GM18861 (cell line): ENCODE measurements around the gene RAD51B.

ENCODE experiments used
- ATAC-seq: cut with Tn5 transposase; IDR thresholded peaks from one replicate; pipeline ENCODE4 v1.9.1; 2021; ENCODE audit not compliant: unreplicated experiment

Gene RAD51B

DNA sequence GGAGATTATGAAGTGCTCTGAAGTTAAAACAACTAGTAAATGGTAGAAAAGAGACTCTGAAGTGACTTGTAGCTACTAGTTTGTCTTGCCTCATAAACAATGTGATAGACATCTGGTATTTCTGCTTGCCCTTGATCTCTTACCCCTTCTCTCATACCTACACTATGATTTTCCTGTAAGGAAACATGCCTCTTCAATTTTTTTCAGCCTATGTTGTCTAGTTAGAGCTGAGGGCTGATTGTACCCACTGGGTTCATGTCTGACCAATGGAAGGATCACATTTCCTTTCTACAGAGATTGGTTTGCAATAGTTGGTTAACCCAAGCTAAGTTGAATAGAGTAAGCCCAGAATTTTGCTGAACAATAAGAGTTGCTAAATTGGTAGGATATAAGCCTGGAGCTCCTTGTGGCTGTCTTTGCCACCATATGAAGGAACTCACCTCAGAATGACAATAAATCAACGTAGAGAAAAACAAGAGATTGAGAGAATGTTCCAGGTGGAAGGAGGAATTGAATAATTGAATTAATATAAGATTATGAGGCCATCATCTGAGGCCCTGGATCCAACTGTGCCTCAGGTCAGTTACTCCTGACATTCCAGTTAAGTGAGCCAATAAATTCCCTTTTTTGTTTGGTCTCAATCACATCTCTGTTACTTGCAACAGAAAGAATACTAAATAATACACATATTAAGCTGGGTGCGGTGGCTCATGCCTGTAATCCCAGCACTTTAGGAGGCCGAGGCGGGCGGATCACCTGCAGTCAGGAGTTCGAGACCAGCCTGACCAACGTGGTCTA, 626.9 kb downstream of the RAD51B start:
- ATAC-seq: no peak

DNA sequence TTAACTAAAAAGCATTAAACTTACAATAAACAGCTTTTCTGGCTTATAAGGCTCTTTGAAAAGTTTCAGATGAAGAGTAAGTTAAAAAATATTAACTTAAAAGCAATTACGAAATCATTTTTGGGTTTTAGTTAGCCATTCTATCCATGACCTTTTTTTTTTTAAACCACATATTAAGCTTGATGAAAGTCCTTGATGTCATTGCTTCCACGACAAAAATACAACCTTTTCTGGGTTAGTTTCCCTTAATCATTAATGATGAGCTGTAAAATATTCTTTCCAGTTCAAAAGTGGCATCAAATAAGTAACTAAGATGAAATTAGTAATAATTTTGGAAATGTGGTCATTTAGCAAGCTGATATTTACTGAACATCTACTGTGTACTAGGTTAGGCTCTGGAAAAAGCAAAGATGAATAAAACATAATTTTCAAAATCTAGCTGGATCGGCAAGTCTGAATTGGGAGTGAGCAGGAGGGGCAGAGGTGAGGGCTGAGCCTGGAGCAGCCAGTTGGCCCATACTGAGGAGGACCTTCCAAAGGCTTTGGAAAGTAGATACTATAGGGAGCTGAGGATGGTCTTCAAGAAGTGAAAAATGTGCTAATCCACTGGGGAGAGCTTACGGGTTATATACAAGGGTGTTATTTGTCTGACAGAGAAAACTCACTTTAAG, 628.1 kb downstream of the RAD51B start:
- ATAC-seq: no peak

DNA sequence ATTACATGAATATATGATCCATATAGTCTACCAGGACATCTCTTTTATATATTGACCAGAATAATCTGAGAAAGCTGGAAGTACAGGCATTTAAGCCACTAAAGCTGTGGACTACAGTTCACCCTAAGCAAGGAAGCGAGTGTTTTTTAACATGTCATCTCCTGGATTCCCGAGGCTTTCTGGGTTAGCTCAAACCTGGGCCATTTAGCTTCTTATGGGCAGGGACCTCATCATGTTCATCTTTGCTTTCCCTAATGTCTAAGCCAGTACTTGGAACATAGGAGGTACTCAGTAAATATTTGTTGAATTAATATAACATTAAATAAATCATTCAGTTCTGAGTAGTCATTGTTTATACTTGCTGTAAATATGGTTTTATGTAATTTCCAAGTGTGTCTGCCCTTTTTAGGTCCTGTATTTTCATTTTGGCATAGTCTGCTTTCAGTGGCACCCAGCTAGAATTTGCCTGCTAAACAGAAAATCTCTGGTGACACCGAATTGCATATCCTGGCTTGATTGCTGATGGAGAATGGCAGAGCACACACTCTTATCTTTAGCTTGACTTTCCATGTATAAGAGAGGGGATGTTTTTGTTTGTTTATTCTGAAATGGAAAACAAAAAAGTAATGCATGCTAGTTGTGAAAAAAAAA, 628.8 kb downstream of the RAD51B start:
- no peak for ATAC-seq

DNA sequence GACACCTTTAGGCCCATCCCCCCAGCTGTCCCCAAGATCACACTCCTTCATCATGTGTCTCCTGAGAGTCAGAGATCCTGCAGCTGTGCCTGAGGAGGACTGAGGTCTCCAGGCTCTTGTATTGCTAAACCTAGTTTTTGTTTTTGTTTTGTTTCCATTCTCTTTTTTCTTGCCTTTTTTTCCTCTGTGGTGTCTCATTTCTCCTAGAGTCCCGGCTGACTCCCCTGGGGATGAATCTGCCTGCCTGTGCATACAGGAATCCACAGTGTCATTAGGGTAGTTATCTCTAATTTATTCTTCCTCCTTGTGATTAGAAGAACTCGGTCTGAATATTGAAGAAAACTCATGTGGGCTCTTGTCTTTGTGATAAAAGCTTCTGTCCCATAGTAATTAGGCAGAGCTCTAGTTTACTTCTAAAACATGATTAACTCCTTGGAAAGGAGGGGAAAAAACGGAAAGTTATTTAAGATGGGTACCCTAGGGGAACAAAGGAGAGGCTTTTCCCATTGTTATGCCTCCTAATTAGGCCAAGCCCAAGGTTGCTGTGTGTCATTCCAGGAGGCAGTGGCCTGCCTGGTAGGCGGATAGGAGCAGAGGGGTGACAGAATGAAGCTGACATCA, 630.1 kb downstream of the RAD51B start:
- ATAC-seq: no peak

DNA sequence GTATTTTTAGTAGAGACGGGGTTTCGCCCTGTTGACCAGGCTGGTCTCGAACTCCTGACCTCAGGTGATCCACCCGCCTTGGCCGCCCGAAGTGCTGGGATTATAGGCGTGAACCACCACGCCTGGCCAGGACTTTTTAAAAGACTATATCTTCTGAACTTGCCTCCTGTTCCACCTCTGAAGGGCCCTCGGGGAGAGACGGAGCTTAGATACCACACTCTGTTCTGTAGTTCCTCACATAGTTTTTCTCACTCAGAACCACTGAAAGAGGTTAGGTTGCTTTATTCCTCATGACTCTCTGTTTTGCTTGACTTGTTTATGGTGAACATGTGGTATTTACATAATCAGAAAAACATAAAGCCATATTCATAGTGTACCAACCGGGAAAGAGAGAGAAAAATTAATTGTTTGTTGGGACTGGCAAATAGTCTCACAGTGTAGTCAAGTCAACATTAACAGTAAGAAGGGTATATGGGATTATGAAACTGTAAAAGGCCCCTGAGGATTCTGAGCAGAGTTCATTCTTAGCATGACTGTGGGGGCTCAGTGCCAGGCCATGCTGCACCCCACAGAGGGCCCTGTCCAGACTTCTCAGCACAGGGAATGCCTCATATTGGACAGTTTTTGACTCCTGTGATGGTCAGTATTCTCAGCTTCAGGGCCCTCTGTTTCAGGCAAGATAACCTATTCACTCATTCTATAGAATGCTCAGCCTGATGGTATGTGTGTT, 631.0 kb downstream of the RAD51B start:
- no peak for ATAC-seq

DNA sequence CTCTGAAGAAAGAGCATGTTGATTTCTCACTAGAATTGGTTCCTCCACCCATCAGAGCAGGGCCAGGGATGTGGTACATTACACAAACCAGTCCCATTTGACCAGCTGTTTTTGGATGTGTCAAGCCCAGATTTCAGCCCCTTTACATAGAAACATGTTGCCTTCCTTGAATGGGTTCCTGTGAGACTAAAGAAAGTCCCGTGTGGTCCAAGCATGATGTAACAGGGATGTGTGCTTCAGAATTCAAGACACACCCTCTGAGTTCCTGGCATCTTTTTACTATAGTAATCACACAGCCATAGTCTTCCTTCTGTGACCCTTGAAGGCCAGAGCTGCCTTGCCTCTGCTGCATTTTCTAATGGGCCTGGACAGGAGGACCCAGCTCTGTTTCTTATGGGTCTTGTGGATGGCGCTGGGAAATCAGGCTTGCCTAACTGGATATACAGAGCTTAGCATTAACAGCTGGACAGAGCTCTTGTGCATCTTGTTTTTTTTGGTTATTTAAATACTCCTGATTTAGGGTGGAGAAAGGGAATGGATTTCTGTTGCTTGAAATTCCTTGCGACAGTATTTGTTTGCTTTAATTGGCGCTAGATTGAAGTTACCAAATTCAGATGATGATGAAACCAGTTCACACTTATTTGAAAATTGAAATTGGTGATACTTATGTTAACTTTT, 632.3 kb downstream of the RAD51B start:
- ATAC-seq: no peak

DNA sequence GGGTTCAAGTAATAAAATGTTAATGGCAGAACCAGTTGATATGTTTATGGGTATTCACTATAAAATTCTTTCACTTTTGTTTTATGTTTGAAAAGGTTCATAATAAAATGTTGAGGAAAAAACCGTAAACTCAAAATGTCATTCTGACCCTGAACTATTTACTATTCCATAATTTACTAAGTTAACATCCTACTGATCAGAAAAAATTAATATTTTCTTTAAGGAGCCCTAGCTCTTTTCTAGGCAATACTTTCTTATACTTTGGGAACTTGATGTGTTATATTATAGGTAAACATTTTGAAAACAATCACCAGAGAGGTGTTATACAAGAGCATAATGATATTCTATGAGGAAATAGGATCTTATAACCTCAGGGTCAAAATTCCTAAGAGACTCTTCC, 638.7 kb downstream of the RAD51B start:
- ATAC-seq: no peak

DNA sequence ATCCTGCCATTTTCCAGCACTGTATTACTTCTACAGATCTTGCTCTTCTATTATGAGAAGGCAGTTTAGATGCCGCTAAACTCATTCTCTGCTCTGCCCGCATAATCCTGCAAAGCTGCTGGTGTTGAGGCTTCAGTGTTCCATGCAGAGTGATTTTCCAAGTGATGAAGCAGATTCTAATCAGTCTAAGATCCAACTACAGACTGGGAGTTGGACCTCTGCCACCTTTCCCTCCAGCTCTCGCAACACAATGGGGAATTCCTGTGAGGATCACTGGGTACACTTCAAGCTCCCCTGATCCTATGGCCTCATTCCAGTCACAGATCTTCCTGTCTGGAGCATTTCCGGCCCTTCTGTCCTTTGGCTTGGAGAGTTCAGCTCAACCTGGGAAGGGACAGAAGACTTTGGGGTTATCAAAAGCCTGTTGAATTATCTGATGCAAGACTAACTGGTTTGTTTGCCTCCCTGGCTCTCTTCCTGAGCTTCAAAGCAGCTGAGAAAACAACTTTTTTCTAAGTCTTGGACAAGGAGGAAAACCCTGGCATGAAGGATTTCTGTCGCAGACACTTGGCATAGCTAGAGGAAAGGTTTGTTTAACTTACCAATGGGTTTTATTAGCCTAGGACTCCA, 639.4 kb downstream of the RAD51B start:
- ATAC-seq: no peak

DNA sequence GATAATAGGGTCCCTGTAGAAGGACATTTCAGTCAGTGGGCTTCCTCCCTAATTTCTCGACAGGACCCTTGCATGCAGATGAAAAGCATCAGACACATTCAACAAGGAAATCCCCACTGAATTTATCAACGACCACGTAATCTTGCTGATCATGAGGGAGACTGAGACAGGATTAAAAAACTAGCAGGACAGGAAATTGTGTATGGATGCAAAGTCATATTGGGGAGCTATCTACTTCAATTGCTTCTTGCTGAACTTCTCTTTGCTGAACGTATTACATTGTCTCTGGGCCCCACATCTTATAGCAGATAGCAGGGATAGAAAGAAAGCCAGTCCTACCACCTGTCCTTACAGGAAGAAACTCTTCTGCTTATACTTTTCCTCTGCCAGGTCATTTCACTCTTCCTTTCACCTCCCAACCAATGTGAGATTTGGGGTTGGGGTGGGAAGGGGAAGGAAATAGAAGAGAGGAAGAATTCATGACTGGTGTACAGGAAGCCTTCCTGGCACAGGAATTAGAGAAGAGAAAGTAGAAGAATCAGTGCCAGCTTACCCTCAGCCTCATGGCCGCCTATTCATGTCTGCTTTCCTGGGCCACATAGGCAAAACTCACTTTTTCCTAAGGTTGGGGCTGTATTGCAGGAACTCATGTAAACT, 640.0 kb downstream of the RAD51B start:
- ATAC-seq: no peak

DNA sequence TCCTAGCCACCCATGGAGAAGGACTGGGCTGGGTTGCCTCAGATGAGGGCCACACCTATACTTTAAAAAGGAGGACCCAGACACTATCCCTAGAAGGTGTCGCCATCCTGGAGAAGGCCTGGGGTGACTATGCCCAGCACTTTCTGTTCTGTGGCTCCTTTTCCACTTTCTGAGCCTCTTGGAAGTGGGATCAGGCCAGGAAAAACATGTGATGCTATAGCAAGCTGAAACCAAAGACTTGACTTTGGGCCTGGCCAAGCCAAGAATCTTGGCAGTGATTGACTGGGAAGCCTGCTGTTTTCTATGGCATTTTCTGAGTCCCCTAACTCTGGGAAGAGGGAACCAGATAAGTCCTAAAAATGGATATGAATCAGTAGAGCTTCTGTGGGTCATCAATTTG, 641.0 kb downstream of the RAD51B start:
- no peak for ATAC-seq

DNA sequence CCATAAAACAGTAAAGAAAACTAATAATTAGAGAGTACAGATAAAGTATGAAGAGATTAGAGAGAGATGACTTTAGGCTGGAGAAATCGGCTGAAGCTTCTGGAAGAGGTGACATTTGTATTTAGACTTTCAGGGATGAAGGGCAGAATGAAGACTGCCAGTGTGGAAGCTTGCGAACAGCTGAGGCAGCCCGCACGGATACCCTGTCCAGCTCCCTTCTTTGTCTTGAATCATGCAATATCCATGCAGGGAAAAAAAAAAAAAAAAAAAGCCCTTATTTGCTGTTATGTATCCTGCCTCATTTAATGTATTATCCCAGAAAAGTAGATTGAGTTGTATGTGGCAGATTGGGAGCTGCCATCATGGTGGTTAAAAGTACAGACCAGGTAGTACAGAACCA, 641.5 kb downstream of the RAD51B start:
- ATAC-seq: no peak

DNA sequence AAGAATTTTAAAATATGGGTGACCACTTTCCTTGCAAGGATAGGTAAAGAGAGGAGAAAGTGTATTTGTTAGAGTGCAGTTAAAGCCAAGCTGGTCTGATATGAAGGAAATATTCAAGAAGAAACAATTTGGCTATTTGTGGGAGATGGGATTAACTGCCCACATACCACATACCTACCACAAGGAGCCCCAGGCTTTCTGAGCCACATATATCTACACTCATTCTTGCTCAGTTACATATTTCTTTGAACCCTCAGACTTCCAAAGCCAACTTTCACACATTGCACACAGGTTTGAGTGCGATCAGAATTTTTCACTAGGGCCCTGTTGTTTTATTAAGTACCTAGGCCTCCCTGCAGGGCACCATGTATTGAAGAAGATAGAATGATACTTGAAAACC, 643.1 kb downstream of the RAD51B start:
- ATAC-seq: no peak

DNA sequence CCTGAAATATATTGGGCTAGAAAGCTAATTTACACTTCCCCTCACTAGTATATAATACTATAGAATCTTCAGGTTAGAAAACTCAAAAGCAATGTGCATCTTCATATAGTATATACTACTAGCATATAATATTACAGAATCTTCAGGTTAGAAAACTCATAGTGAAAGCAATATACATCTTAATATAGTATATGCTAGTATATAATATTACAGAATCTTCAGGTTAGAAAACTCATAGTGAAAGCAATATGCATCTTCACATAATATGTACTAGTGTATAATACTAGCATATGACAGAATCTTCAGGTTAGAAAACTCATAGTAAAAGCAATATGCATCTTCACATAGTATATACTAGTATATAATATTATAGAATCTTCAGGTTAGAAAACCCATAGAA, 643.7 kb downstream of the RAD51B start:
- no peak for ATAC-seq

DNA sequence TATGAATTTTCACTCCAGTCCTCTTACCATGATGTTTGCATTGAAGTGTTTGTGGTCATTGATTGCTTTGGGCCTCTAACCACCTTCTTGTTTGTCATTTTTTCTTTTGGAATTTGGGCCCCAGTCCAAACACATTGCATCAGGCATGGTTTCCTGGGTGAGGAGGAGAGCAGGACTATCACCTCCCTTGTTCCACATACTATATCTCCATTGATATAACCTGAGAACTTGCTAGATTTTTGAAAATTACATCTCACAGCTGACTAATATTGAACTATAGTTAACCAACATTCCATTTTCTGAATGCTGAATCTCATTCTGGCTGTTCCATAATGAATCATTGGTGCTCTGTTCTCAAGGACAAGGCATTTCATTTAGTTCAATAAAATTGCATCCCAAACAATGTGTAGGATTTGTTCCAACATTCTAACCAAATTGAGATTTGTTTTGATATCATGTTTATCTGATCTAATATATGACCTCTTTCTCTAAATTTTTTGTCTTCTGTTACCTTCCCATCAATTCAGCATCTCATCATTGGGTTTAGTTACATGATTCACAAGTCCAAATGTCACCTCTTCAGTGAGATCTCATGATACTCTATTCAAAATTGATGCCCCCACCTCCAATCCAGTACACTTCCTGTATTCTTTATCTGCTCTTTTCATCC, 644.3 kb downstream of the RAD51B start:
- ATAC-seq: no peak

DNA sequence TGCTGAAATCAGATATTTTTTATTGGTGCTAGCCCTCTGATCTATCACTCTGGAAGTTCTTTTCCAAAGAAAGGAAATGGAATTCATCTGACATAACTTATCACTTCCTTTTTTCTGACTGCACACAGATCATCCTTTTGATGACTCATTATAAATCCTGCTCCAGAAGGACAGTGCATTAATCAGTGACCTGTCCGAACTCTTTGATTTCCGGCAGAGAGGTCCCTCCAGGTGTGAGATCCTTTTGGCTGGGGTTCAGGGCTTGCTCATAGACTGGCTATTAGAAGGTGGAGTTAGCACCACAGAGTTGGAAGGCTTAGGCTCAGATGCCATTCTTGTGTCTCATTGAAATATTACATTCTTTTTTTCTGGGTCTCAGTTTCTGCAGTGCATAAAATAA, 645.1 kb downstream of the RAD51B start:
- no peak for ATAC-seq

DNA sequence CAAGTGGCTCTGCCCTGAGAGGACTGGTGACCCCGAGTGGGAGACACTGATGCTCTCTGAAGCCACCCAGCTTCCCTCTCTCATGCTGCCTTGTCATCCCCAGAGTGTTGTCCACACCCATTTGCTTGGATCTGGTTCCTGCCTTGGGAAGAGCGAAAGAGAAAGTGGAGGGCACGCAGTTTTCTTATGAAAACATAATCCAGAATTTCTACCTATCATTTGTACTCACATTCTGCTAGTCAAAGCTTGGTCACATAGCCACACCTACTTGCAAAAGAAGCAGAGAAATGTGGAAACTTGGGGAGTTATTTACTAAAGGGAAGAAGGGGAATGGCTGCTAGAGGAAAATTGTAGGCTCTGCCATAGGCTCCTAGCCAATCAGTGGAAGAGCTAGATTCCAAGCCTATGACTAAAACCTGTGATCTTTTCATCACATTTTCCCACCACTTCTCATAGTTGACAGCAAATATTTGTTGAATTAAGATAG, 647.0 kb downstream of the RAD51B start:
- no peak for ATAC-seq

DNA sequence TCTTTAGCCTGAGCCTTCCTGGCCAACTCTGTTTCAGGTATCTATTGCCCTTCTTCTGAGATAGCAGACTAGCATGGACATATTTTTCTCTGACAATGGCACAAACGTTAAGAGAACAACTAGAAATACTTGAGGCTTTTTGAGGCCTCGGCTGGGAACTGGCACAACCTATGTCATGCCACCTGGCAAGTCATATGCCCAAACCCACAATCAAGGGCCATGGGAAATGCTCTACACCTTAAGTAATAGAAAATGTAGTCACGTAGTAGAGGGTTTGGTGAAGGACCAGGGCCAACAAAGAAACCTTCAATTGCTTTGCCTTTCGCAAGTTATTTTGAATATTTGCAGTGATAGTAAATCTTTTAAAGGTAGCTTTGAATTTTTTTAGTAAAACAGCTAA, 647.8 kb downstream of the RAD51B start:
- no peak for ATAC-seq

DNA sequence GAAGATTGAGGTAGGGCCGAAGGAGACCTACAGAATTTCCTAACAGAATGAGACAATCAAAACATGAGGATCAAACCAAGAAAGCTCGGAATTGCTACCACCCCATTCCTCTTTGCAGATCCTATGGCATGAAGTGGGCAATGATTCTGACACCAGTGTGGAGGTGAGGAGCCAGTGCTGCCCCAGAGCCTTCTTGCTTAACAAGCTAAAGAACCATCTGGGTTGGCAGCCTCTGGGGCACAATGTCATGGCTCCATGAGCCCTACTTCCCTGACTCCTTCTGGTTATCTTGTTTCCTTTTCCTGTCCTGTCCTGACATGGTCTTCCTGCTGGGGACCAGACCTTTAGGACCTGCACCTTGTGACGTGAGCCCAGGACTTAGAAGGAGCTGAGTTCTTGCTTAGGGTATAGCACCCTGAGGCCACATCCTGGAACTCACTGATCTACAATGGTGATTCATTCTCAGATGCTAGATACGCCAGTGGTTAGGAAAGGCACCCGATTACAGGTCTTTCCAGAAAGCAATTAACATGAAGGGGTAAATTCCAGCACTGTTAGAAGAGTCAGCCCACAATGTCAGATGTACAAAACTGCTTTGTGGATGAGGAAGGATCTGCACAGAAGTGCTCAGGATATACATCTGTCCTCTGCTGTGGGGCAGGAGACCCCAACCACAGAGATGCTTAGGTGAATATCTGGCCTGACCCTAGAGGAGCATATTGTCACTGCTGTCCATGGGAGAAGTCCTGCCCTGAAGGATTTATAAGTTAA, 649.0 kb downstream of the RAD51B start:
- ATAC-seq: no peak
